Vagina (tissue), 2 donors: ENCODE data around the gene CTSZ.

ENCODE experiments used
- POLR2AphosphoS5 ChIP-seq, 2 donors: sonication (generic); formaldehyde crosslinking; IDR thresholded peaks; one replicate each; pipeline ENCODE4 v1.9.0; 2017; ENCODE audit warnings: antibody characterized with exemption in 2 of 2, mild to moderate bottlenecking in 2 of 2, low read depth in 1 of 2; ENCODE audit not compliant: insufficient read depth in 1 of 2
- TF ChIP-seq, protein P1 (sequence below), 3 experiments: fragments of 450-650 bp in 2 of 3; fragments of 200-600 bp in 1 of 3; sonication (generic) in 1 of 3; IDR thresholded peaks; one replicate each; pipeline ENCODE4 v1.5.1; 2017 to 2019; ENCODE audit warnings: antibody characterized with exemption in 3 of 3, mild to moderate bottlenecking in 2 of 3, moderate library complexity in 2 of 3

DNA sequence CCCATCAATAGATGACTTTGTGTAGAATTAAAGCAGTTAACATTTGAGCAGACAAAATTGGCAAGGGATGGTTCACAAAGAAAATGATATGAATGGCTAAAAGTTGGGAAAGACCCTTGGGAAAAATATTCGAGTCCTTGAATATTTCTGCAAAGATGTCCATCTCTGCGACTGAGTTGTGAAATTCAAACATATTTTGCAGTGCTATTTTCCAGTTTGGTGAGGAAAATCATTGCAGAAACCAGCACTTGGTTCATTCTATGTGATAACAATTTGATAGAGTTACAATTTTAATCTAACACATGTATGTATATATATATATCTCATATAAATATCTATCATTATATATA, 41.6 kb upstream of the CTSZ start:
- TF ChIP-seq POLR2AphosphoS5 (IDR thresholded peaks at IDR 0.05; ENCODE audit: insufficient read depth in 1 of 2, low read depth in 1 of 2) = no peak
- TF ChIP-seq, protein P1, sequence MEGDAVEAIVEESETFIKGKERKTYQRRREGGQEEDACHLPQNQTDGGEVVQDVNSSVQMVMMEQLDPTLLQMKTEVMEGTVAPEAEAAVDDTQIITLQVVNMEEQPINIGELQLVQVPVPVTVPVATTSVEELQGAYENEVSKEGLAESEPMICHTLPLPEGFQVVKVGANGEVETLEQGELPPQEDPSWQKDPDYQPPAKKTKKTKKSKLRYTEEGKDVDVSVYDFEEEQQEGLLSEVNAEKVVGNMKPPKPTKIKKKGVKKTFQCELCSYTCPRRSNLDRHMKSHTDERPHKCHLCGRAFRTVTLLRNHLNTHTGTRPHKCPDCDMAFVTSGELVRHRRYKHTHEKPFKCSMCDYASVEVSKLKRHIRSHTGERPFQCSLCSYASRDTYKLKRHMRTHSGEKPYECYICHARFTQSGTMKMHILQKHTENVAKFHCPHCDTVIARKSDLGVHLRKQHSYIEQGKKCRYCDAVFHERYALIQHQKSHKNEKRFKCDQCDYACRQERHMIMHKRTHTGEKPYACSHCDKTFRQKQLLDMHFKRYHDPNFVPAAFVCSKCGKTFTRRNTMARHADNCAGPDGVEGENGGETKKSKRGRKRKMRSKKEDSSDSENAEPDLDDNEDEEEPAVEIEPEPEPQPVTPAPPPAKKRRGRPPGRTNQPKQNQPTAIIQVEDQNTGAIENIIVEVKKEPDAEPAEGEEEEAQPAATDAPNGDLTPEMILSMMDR (IDR thresholded peaks at IDR 0.05) = no peak
